ENCODE data around the gene RAMACL. TPM values are rescaled to one million over a fixed set of nuclear protein-coding genes. Genes with fewer than 3 reads are reported as not detected.

RAMACL gene
- total and polyA plus RNA-seq, 2 of the 4 experiments (the other 2 are of a cell fraction): 0.46 to 0.90 TPM

DNA sequence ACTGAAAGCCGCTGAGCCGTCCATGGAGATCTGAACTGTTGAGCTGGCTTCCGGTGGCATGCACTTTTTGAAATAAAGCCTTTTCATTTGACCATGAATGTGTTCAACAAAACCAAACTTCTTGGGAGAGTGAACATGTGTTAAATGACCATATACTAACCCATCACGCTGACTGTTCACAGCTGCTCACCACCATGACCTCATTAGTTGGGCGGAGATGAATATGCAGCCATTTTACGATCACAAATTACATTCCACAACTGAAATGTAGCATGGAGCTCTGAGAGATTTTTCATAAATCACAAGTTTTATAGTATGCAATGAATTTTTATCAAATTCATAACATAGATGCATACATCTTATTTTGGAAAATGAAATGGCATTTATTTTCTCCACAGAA lies 4.2 kb downstream of the RAMACL start:
- Histone ChIP-seq H3K56ac (ENCODE audit: extremely low read depth, insufficient read depth, low read length) (no peak overlapping the region), H3K27me3 (ENCODE audit: control insufficient read depth, insufficient read depth, low read length) (no peaks in the 10 kb centered on the region), H3K9ac (ENCODE audit: low read depth, low read length) (no peak overlapping the region), H4K20me1 (ENCODE audit: insufficient read depth, low read length) (no peaks in the 10 kb centered on the region; the same call in 1 of the 2 replicates), H3K18ac (ENCODE audit: low read depth, low read length) (no peak overlapping the region), H4K8ac (ENCODE audit: low read depth in 2 of 2, low read length in 2 of 2) (no peak overlapping the region), H2AK9ac (replicated peaks; ENCODE audit: low read depth, low read length, poor library complexity) (no peak overlapping the region), H3K9me3 (ENCODE audit: control insufficient read depth, insufficient read depth, low read length) (no peaks in the 10 kb centered on the region), H3K27ac (ENCODE audit: insufficient read depth, low read length) (no peak overlapping the region), H3K4ac (ENCODE audit: low read depth, low read length) (no peak overlapping the region), H2BK20ac (ENCODE audit: low read depth, low read length) (no peak overlapping the region), H3K14ac (replicated peaks; ENCODE audit: low read depth, low read length) (no peak overlapping the region), H2AK5ac (ENCODE audit: low read depth, low read length) (no peak overlapping the region), H3K23ac (ENCODE audit: low read depth, low read length) (no peak overlapping the region), H4K5ac (ENCODE audit: low read depth, low read length) (no peak overlapping the region), H2AFZ (replicated peaks; ENCODE audit: low read length, poor library complexity) (no peak overlapping the region), H3K79me1 (ENCODE audit: low read depth in 1 of 2, low read length in 2 of 2) (peaks cover 32 to 37% of the 10 kb centered on the region in 2 experiments), H3K4me2 (ENCODE audit: low read depth, low read length) (no peak overlapping the region), H2BK15ac (ENCODE audit: low read depth, low read length) (no peak overlapping the region), H3K4me3 (ENCODE audit: insufficient read depth, low read depth, low read length) (no peak overlapping the region), H4K91ac (ENCODE audit: insufficient read depth, low read depth, low read length) (no peak overlapping the region), H3K36me3 (ENCODE audit: control insufficient read depth, insufficient read depth, low read length) (peaks cover 13% of the 10 kb centered on the region; the same call in 1 of the 2 replicates), H3K9me1 (ENCODE audit: insufficient read depth, low read length) (no peaks in the 10 kb centered on the region), H3K4me1 (ENCODE audit: control insufficient read depth, insufficient read depth, low read length) (peaks cover 5% of the 10 kb centered on the region), H2BK5ac (ENCODE audit: low read depth, low read length, poor library complexity, severe bottlenecking) (no peak overlapping the region), H2BK120ac (ENCODE audit: low read depth, low read length) (no peak overlapping the region)
- TF ChIP-seq SMC3 (IDR thresholded peaks at IDR 0.05; ENCODE audit: low read depth, low read length) (no peak), CHD1 (IDR thresholded peaks at IDR 0.05; ENCODE audit: low read depth, low read length) (no peak), BHLHE40 (IDR thresholded peaks at IDR 0.05; ENCODE audit: low read depth, low read length) (no peak), MAZ (IDR thresholded peaks at IDR 0.05; ENCODE audit: borderline replicate concordance, low read depth, low read length) (no peak), MXI1 (IDR thresholded peaks at IDR 0.05; ENCODE audit: borderline replicate concordance, low read depth, low read length) (no peak), MAFK (IDR thresholded peaks at IDR 0.05; ENCODE audit: low read depth, low read length) (no peak), RAD21 (IDR thresholded peaks at IDR 0.05; ENCODE audit: low read length) (no peak), CEBPB (IDR thresholded peaks at IDR 0.05; ENCODE audit: low read depth, low read length) (no peak), RCOR1 (IDR thresholded peaks at IDR 0.05; ENCODE audit: insufficient replicate concordance, low read length) (no peak), RFX5 (IDR thresholded peaks at IDR 0.05; ENCODE audit: low read depth, low read length) (no peak), USF2 (IDR thresholded peaks at IDR 0.05; ENCODE audit: low read depth, low read length) (no peak), FOS (IDR thresholded peaks at IDR 0.05; ENCODE audit: low read depth, low read length) (no peak), NFE2L2 (IDR thresholded peaks at IDR 0.05; ENCODE audit: low read depth, low read length) (no peak), POLR2A (IDR thresholded peaks at IDR 0.05; ENCODE audit: low read depth, low read length) (no peak)
- TF ChIP-seq, protein P1, sequence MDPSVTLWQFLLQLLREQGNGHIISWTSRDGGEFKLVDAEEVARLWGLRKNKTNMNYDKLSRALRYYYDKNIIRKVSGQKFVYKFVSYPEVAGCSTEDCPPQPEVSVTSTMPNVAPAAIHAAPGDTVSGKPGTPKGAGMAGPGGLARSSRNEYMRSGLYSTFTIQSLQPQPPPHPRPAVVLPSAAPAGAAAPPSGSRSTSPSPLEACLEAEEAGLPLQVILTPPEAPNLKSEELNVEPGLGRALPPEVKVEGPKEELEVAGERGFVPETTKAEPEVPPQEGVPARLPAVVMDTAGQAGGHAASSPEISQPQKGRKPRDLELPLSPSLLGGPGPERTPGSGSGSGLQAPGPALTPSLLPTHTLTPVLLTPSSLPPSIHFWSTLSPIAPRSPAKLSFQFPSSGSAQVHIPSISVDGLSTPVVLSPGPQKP (IDR thresholded peaks at IDR 0.05; ENCODE audit: borderline replicate concordance, low read depth, low read length): no peak
- TF ChIP-seq, protein P2, sequence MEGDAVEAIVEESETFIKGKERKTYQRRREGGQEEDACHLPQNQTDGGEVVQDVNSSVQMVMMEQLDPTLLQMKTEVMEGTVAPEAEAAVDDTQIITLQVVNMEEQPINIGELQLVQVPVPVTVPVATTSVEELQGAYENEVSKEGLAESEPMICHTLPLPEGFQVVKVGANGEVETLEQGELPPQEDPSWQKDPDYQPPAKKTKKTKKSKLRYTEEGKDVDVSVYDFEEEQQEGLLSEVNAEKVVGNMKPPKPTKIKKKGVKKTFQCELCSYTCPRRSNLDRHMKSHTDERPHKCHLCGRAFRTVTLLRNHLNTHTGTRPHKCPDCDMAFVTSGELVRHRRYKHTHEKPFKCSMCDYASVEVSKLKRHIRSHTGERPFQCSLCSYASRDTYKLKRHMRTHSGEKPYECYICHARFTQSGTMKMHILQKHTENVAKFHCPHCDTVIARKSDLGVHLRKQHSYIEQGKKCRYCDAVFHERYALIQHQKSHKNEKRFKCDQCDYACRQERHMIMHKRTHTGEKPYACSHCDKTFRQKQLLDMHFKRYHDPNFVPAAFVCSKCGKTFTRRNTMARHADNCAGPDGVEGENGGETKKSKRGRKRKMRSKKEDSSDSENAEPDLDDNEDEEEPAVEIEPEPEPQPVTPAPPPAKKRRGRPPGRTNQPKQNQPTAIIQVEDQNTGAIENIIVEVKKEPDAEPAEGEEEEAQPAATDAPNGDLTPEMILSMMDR (conservative IDR thresholded peaks at IDR 0.05; ENCODE audit: low read depth, low read length): no peak
- no TSS peak for BruUV-seq (replicated peaks)
- DNase-seq (no peak), ATAC-seq (ENCODE audit: low read depth) (no peak)
- WGBS, 2 experiments (ENCODE audit: extremely low coverage in 2 of 2, insufficient read length in 1 of 2): no CpG with 5 or more reads among the region's 6 CpGs
- ChIA-PET CTCF (interaction anchor here (0.6 kb wide), 1 partner anchor 407 kb away, joined by 3 read pairs; no protein-coding TSS in a partner anchor), POLR2A (ENCODE audit: unreplicated experiment) (no interaction called here)
- intact Hi-C loops (cut with micrococcal nuclease): no loop called here
- in situ Hi-C loops (cut with MboI; ENCODE audit: low sequenced_read_pairs): no loop called here
- dilution Hi-C loops (cut with HindIII; ENCODE audit: low sequenced_read_pairs, unreplicated experiment): no loop called here

Measured in IMR-90 (cell line).